Left renal pelvis (tissue), 4 donors: ENCODE measurements around the gene NAT10. TPM values are rescaled to one million over a fixed set of nuclear protein-coding genes. Genes with fewer than 3 reads are reported as not detected.

ENCODE experiments used
- DNase-seq, 4 donors: peaks; one replicate each; pipeline ENCODE4 v3.0.0-alpha.2; 2013; ENCODE audit warnings: low read depth in 4 of 4, low spot score in 3 of 4
- polyA plus RNA-seq, 4 donors: library from polyadenylated mRNA; unstranded; fragments of 120-200 nt; gene quantifications; one replicate each; pipeline ENCODE4 v1.2.1, GENCODE V29; 2013; ENCODE audit not compliant: insufficient read length in 4 of 4

NAT10 gene
- polyA plus RNA-seq, 4 donors: 43.8 to 56.0 (median 51.8) TPM

- no peak for DNase-seq
These were observed 78.5 kb downstream of the NAT10 start for GRCh38 chr11:34183848-34184391.

DNA sequence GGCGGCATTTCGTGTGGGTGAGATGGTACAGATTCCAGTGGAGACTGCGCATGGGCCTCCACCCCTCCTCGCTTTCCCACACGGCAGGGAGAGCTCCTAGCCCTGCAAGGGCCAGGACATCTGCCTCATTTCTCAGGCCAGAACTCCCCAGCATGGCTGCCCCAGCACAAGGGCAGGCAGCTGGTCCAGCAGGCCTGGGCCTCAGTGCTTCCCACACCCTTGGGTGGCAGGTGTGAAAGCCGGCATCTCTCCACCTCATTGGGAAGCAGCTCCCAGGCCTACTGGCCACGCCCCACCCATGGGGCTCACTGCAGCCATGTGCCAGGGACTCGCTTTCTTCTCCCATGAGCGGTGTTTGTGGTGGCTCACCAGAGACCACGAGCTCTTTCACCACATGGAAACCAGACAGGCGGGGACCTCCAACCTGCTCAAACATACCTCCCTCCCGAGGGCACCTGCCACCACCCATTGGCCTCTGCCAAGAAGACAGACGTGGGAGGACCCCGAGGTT is 79.1 kb downstream of the NAT10 start:
- no peak for DNase-seq

DNA sequence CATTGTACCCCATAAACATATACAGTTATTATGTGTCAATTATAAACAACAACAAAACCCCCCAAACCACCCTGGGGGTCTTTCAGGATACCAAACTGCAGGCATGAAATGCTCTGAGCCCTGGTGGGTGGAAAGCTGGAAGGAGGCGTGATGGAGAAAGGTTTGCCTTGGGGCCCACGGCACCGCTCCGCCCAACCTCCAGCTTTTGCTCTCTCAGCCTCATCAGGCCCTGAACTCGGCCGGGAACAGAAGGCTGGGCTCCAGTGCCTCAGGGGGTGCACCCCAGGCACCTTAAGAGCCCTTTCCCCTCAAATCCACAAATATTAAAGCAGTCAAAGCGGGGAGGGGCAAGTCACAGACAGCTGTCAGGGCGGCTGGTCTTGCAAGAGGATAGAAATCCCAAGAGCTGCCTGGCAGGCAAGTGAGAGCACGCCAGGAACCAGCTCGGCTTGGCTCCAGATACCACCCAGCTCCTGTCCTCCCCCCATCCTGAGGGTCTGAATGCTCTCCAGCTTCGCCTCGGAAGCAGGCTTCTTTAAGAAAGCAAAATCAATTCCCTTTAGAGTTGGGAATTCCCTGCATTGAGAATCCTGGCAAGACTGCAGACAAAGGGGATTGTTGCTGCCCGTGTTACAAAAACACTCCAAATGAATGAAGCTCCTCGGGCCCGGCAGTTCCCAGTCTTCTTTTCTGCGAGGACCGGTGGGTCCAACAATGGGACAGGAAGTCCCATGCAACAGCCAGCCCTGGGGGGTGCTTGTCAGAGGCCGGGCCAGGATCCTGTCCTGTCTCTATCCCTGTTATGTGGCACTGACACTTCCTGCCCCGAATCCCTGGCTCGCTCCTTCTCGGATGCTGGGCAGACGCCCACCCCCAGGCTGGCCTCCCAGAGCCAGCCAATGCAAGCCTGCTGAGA is 80.8 kb downstream of the NAT10 start:
- DNase-seq: no peak

DNA sequence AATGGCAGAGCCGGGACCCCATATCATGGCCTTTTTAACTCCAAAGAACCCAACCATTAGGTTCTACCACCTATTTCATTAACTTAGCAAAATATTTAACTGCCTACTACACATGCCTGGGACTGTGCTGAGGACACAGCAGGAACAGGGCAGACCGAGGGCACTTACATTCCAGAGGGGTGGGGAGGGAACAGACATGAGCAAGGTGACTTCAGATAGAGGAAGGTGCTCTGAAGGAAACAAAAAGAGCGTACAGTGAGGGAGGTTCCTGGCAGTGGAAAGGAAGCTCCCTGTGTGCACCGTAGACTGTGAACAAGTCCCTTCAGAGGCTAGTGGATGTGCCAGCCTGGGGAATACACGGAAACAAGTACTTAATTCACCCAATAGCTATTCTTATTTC is 82.8 kb downstream of the NAT10 start:
- DNase-seq: no peak

DNA sequence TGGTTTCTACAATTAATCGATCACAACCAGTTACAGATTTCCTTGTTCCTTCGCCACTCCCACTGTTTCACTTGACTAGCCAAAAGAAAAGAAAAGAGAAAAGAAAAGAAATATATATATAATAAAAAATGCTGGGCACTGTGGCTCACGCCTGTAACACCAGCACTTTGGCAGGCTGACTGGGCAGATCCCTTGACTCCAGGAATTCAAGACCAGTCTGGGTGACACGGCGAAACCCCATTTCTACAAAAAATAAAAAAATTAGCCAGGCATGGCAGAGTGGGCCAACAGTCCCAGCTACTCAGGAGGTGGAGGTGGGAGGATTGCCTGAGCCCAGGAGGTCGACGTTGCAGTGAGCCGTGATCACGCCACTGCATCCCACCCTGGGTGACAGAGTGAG is 83.8 kb downstream of the NAT10 start:
- DNase-seq: no peak

GRCh38 chr11:34190192-34191139 is 85.0 kb downstream of the NAT10 start:
- no peak for DNase-seq

GRCh38 chr11:34191578-34191977 is 86.1 kb downstream of the NAT10 start:
- DNase-seq: no peak

GRCh38 chr11:34192481-34193401 is 87.3 kb downstream of the NAT10 start:
- DNase-seq: no peak

GRCh38 chr11:34194576-34195335 is 89.3 kb downstream of the NAT10 start:
- DNase-seq: no peak

Other genes with a start within 250 kb of the NAT10 start
- gene LMO2, start 213.6 kb upstream of the NAT10 start, polyA plus RNA-seq: 10 to 100 TPM; 17.1 to 36.4 (median 29.1) TPM
- 100 to 1,000 TPM; 202 to 320 (median 279) TPM for gene CAPRIN1, start 53.9 kb upstream of the NAT10 start, polyA plus RNA-seq